Body of pancreas (tissue), 4 donors: ENCODE results near the gene RTCB. TPM values are rescaled to one million over a fixed set of nuclear protein-coding genes. Genes with fewer than 3 reads are reported as not detected.

Experiments used
- ATAC-seq: fragments of 150-250 bp; one replicate; pipeline ENCODE4 v1.9.1; 2016
- DNase-seq, 4 donors: peaks; one replicate each; pipeline ENCODE4 v3.0.0-alpha.2; 2019
- H3K27ac ChIP-seq, 4 donors: fragments of 200-600 bp; sonication (generic); 1 replicate in 3 of 4; 2 replicates in 1 of 4; pipeline versions ENCODE4 v1.5.1 to v1.6.1; 2016 to 2019; ENCODE audit warnings: mild to moderate bottlenecking in 1 of 4, mixed read lengths in 1 of 4, moderate library complexity in 1 of 4
- H3K27me3 ChIP-seq, 2 donors: fragments of 200-600 bp; sonication (generic); one replicate each; pipeline ENCODE4 v1.6.0; 2016; ENCODE audit warnings: mild to moderate bottlenecking in 1 of 2
- H3K36me3 ChIP-seq, 2 donors: fragments of 200-600 bp; sonication (generic); replicated peaks in 1 of 2; 2 replicates each; pipeline ENCODE4 v1.5.1; 2016; ENCODE audit warnings: low read depth in 2 of 2; ENCODE audit not compliant: insufficient read depth in 1 of 2
- H3K4me1 ChIP-seq: fragments of 200-600 bp; sonication (generic); one replicate; pipeline ENCODE4 v1.6.0; 2016
- H3K4me3 ChIP-seq, 2 donors: fragments of 200-600 bp; sonication (generic); 1 replicate in 1 of 2; 2 replicates in 1 of 2; pipeline ENCODE4 v1.5.1; 2016 to 2019
- H3K9me3 ChIP-seq, 3 donors: fragments of 200-600 bp; sonication (generic); 1 replicate in 2 of 3; 2 replicates in 1 of 3; pipeline ENCODE4 v1.5.1; 2016
- CTCF ChIP-seq, 7 experiments: fragments of 450-650 bp in 4 of 7; fragments of 200-600 bp in 3 of 7; sonication (generic) in 3 of 7; IDR thresholded peaks; one replicate each; pipeline ENCODE4 v1.5.1; 2016 to 2019; ENCODE audit warnings: antibody characterized with exemption in 7 of 7
- POLR2A ChIP-seq, 3 donors: fragments of 450-650 bp; IDR thresholded peaks; one replicate each; pipeline ENCODE4 v1.6.1; 2016; ENCODE audit warnings: antibody characterized with exemption in 3 of 3, mild to moderate bottlenecking in 2 of 3
- WGBS, 2 donors: methylation state at CpG; one replicate each; pipeline ENCODE4 v1.1.5; 2017; 5-methylcytosine and 5-hydroxymethylcytosine counted together
- intact Hi-C: fragments of 100-400 bp; cut with DNase I; formaldehyde crosslinking; loops from one replicate; pipeline ENCODE4 v1.15.1; 2023
- total RNA-seq, 2 donors: library from RNA; depleted of rRNA; stranded (reverse); fragments of >200 nt; gene quantifications; one replicate each; pipeline ENCODE4 v1.1.0, GENCODE V29; 2016

Gene RTCB
- total RNA-seq, 2 donors from 2014 or later, result 50.6 to 64.3 TPM

DNA sequence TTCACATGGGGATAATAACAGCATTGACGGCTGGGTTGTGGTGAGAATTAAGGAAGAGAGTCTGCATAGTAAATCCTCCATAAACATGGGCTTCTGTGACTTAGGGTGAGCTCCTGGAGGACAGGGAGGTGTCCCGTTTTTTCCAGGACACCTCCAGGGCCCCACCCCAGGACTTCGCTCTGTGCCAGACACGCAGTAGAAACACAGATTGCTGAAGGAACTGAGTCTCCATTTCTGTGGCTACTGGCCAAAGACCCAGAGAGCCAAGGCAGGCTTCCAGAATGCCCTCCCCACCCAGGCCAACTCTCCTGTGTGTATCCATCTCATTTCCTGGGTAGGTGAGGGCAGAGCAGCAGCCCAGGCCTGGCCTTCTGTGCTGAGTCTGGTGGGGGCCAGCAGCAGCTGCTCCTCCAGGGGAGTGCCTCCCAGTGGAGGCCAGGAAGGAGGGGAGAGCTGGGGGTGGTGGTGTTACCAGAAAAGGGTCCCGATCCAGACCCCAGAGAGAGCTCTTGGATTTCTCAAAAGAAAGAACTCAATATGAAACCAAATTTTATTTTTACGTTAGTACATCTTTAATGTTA is 63.9 kb downstream of the RTCB start:
- no peak overlapping the region for H3K4me3 ChIP-seq
- no peaks in the 10 kb centered on the region for H3K4me1 ChIP-seq
- H3K36me3 ChIP-seq, result no peaks in the 10 kb centered on the region
- no peaks in the 10 kb centered on the region for H3K9me3 ChIP-seq
- intact Hi-C loops, result loop anchor here (10.0 kb wide), 1 partner anchor 63 kb away; no protein-coding TSS in a partner anchor
- 81 to 84% methylated on average over 6 of the region's 6 CpGs for WGBS, 2 donors
- H3K27me3 ChIP-seq, result no peaks in the 10 kb centered on the region
- no peak for DNase-seq
- H3K27ac ChIP-seq, result no peak overlapping the region
- no peak for TF ChIP-seq POLR2A (IDR thresholded peaks at IDR 0.05)
- no peak for TF ChIP-seq CTCF (IDR thresholded peaks at IDR 0.05)
- ATAC-seq, result no peak

DNA sequence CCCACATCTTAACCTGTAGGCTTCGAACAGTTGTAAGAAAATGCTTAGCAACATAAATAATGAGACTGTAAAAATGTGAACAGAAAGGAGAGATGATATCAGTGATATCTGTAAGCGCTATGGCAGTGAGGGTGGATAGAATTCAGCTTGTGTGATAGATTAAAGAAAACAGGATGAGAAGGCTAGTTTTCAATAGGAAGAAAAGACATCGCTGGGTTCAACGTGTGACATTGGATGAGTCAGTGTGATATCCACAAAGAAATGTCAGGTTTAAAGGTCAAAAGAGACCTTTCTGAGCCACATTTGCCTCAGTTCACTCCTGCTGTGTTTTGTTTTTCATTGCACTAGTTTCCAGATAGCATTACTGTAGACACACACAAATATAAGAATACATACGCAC is 68.1 kb downstream of the RTCB start:
- Histone ChIP-seq H3K4me3 (no peak overlapping the region), H3K36me3 (no peaks in the 10 kb centered on the region), H3K9me3 (no peaks in the 10 kb centered on the region), H3K27ac (no peak overlapping the region), H3K4me1 (no peaks in the 10 kb centered on the region), H3K27me3 (peaks cover 0 to 6% of the 10 kb centered on the region in 2 donors)
- intact Hi-C loops, result loop anchor here (10.0 kb wide), 1 partner anchor 59 kb away; no protein-coding TSS in a partner anchor
- DNase-seq (no peak), ATAC-seq (no peak)
- TF ChIP-seq CTCF (IDR thresholded peaks at IDR 0.05), result no peak
- no peak for TF ChIP-seq POLR2A (IDR thresholded peaks at IDR 0.05)
- 60 to 61% methylated on average over 5 of the region's 5 CpGs for WGBS, 2 donors

DNA sequence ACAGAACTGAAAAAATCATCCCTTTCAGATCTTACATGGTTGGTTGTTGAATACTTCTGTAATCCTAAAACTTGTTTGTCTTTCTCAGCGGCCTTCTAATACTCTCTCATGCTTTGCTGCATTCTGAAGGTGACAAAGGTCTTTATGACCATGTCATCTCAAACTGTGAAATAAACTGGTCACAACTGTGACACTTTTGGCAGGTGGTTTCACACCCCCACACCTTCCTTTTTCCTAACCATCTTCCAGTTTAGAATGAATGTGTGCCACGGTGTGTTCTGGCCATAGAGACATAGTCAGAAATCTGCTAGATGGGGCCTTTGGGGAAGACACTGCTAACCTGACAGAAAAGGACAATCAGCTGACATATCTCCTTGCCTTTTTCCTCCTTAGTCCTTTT is 69.1 kb downstream of the RTCB start:
- Histone ChIP-seq H3K27ac (no peak overlapping the region), H3K36me3 (no peaks in the 10 kb centered on the region), H3K4me3 (no peak overlapping the region), H3K9me3 (no peaks in the 10 kb centered on the region), H3K27me3 (peaks cover 0 to 6% of the 10 kb centered on the region in 2 donors), H3K4me1 (no peaks in the 10 kb centered on the region)
- TF ChIP-seq CTCF (IDR thresholded peaks at IDR 0.05) (no peak), POLR2A (IDR thresholded peaks at IDR 0.05) (no peak)
- DNase-seq (no peak), ATAC-seq (no peak)
- intact Hi-C loops, result loop anchor here (10.0 kb wide), 1 partner anchor 58 kb away; no protein-coding TSS in a partner anchor
- 68 to 74% methylated on average over 2 of the region's 2 CpGs for WGBS, 2 donors

- Histone ChIP-seq H3K4me1 (no peaks in the 10 kb centered on the region), H3K36me3 (no peaks in the 10 kb centered on the region), H3K27ac (no peak overlapping the region), H3K4me3 (no peak overlapping the region), H3K27me3 (peaks cover 0 to 6% of the 10 kb centered on the region in 2 donors), H3K9me3 (no peaks in the 10 kb centered on the region)
- no peak for TF ChIP-seq CTCF (IDR thresholded peaks at IDR 0.05)
- TF ChIP-seq POLR2A (IDR thresholded peaks at IDR 0.05), result no peak
- WGBS, 2 donors, result 64 to 66% methylated on average over 13 of the region's 13 CpGs
- intact Hi-C loops, result loop anchor here (10.0 kb wide), 1 partner anchor 56 kb away; no protein-coding TSS in a partner anchor
- DNase-seq, result no peak
- ATAC-seq, result no peak
Observed at GRCh38 chr22:32341122-32341740, 70.8 kb downstream of the RTCB start.
